Measurements from ENCODE around the gene LTA4H. TPM values are rescaled to one million over a fixed set of nuclear protein-coding genes. Genes with fewer than 3 reads are reported as not detected.

The LTA4H gene
- total RNA-seq, 1 donor from 2014 or later = 69.4 TPM

- Mint-ChIP-seq H3K9me3 (ENCODE audit: unreplicated experiment) (no peaks in the 10 kb centered on the region), H3K27me3 (ENCODE audit: unreplicated experiment) (no peaks in the 10 kb centered on the region)
- no peak for DNase-seq (ENCODE audit: extremely low spot score, unreplicated experiment)
Observed at GRCh38 chr12:96044017-96044942, 8.9 kb upstream of the LTA4H start.

GRCh38 chr12:96041181-96041580 lies 5.8 kb upstream of the LTA4H start:
- Mint-ChIP-seq H3K4me3 (ENCODE audit: unreplicated experiment) (no peak overlapping the region), H3K27ac (ENCODE audit: unreplicated experiment) (no peak overlapping the region), H3K36me3 (ENCODE audit: unreplicated experiment) (no peaks in the 10 kb centered on the region)

More at GRCh38 chr12:96044017-96044942, 8.9 kb upstream of the LTA4H start:
- peaks cover 31% of the 10 kb centered on the region for H3K4me1 Mint-ChIP-seq (ENCODE audit: unreplicated experiment)
- no peaks in the 10 kb centered on the region for H3K36me3 Mint-ChIP-seq (ENCODE audit: unreplicated experiment)
- H3K4me3 Mint-ChIP-seq (ENCODE audit: unreplicated experiment) = no peak overlapping the region
- TF ChIP-seq CTCF (IDR thresholded peaks at IDR 0.05) = no peak
- H3K27ac Mint-ChIP-seq (ENCODE audit: unreplicated experiment) = peak overlapping the region; percentile 83

DNA sequence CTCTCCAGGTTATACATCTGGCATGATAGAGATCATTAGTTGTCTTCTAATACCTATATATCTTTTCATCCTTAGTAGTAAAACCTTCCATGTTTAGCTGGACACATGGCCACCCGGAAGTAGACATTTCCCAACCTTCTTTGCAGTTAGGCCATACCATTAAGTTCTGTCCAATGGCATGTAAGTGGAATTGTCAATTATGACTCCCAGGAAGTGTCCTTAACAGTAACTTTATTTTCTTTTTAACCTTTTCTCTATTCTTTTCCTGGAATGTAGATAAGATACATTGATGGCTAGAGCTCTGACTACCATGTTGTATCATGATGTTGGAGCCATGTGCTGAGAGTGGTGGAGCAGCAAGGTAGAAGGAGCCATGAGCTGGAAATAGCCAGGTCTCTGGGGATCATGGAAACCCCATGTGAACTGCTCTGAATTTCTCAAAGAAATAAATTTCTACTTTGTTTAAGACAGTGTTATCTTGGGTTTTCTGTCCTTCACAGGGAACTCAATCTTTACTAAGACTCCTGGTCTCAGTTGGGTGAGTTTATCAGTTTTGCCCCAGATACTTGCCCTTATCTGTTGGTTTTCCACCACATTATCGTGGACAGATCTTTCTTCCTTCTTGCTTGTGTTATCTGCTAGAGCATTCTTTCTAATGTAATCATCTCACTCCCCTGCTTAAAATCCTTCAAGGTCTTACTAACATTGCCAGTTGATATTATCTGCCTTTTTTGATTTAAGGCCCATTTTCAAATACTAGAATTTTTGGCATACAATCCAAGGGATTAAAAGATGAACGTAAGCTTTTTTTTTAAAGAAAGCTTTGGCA lies 5.1 kb upstream of the LTA4H start:
- Mint-ChIP-seq H3K36me3 (ENCODE audit: unreplicated experiment) (no peaks in the 10 kb centered on the region), H3K4me1 (ENCODE audit: unreplicated experiment) (peaks cover 14% of the 10 kb centered on the region), H3K4me3 (ENCODE audit: unreplicated experiment) (no peak overlapping the region), H3K27ac (ENCODE audit: unreplicated experiment) (no peak overlapping the region), H3K27me3 (ENCODE audit: unreplicated experiment) (no peaks in the 10 kb centered on the region), H3K9me3 (ENCODE audit: unreplicated experiment) (no peaks in the 10 kb centered on the region)
- no peak for TF ChIP-seq CTCF (IDR thresholded peaks at IDR 0.05)
- DNase-seq (ENCODE audit: extremely low spot score, unreplicated experiment) = no peak

More at GRCh38 chr12:96041181-96041580, 5.8 kb upstream of the LTA4H start:
- Mint-ChIP-seq H3K27me3 (ENCODE audit: unreplicated experiment) (no peaks in the 10 kb centered on the region), H3K4me1 (ENCODE audit: unreplicated experiment) (peaks cover 14% of the 10 kb centered on the region), H3K9me3 (ENCODE audit: unreplicated experiment) (no peaks in the 10 kb centered on the region)
- no peak for TF ChIP-seq CTCF (IDR thresholded peaks at IDR 0.05)
- no peak for DNase-seq (ENCODE audit: extremely low spot score, unreplicated experiment)

DNA sequence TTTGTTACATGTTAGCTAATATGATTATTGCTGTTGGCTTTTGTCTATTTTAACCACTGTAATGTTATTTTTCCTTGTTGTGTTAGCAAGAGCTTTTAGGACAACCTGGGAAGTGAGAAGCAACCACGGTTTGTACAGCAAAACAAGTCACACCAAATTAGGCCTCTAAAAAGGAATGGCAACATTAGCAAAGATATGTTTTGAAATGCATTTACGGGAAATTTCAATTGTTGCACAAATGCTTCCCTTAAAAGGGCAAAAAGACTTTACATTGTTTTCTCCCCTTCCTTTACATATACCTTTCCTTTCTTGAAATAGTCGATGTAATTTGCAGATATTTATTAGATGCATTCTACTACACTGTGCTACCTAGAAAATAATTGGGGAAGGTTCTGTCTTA lies 4.1 kb upstream of the LTA4H start:
- no peak overlapping the region for H3K4me3 Mint-ChIP-seq (ENCODE audit: unreplicated experiment)
- no peaks in the 10 kb centered on the region for H3K36me3 Mint-ChIP-seq (ENCODE audit: unreplicated experiment)
- H3K27me3 Mint-ChIP-seq (ENCODE audit: unreplicated experiment) = no peaks in the 10 kb centered on the region
- DNase-seq (ENCODE audit: extremely low spot score, unreplicated experiment) = no peak
- H3K27ac Mint-ChIP-seq (ENCODE audit: unreplicated experiment) = no peak overlapping the region
- no peaks in the 10 kb centered on the region for H3K9me3 Mint-ChIP-seq (ENCODE audit: unreplicated experiment)
- TF ChIP-seq CTCF (IDR thresholded peaks at IDR 0.05) = no peak
- peaks cover 8% of the 10 kb centered on the region for H3K4me1 Mint-ChIP-seq (ENCODE audit: unreplicated experiment)
